ENCODE data around the gene HSPA2. TPM values are rescaled to one million over a fixed set of nuclear protein-coding genes. Genes with fewer than 3 reads are reported as not detected.

The HSPA2 gene
- total and polyA plus RNA-seq, 5 experiments from 2014 or later = 0.30 to 2.3 (median 1.8) TPM; not detected in 1

GRCh38 chr14:64572386-64573104 lies 32.0 kb downstream of the HSPA2 start:
- no peaks in the 10 kb centered on the region for H3K4me1 Mint-ChIP-seq

GRCh38 chr14:64573109-64573508 lies 32.6 kb downstream of the HSPA2 start:
- Mint-ChIP-seq H3K4me3 (no peak overlapping the region), H3K27me3 (no peaks in the 10 kb centered on the region), H3K9me3 (no peaks in the 10 kb centered on the region), H3K27ac (no peak overlapping the region), H3K4me1 (no peaks in the 10 kb centered on the region), H3K36me3 (no peaks in the 10 kb centered on the region)
- DNase-seq (no peak), ATAC-seq (no peak)
- POLR2A ChIA-PET = interaction anchor here (1.1 kb wide), 1 partner anchor 11 kb away, joined by 6 read pairs; no protein-coding TSS in a partner anchor

More at GRCh38 chr14:64572386-64573104, 32.0 kb downstream of the HSPA2 start:
- Mint-ChIP-seq H3K27me3 (no peaks in the 10 kb centered on the region), H3K27ac (no peak overlapping the region), H3K36me3 (no peaks in the 10 kb centered on the region), H3K4me3 (no peak overlapping the region), H3K9me3 (no peaks in the 10 kb centered on the region)
- ATAC-seq (no peak), DNase-seq (no peak)
- POLR2A ChIA-PET = no interaction called here

GRCh38 chr14:64574371-64575107 lies 34.0 kb downstream of the HSPA2 start:
- H3K4me1 Mint-ChIP-seq = no peaks in the 10 kb centered on the region
- no peaks in the 10 kb centered on the region for H3K9me3 Mint-ChIP-seq
- POLR2A ChIA-PET = interaction anchor here (1.1 kb wide), 1 partner anchor 10 kb away, joined by 6 read pairs; no protein-coding TSS in a partner anchor
- no peak overlapping the region for H3K4me3 Mint-ChIP-seq
- ATAC-seq = no peak
- no peaks in the 10 kb centered on the region for H3K36me3 Mint-ChIP-seq
- no peaks in the 10 kb centered on the region for H3K27me3 Mint-ChIP-seq
- no peak overlapping the region for H3K27ac Mint-ChIP-seq
- no peak for DNase-seq

- no peak for ATAC-seq
Measured at GRCh38 chr14:64577211-64577610, 36.7 kb downstream of the HSPA2 start.

GRCh38 chr14:64580467-64580866 lies 39.9 kb downstream of the HSPA2 start:
- ATAC-seq = no peak
- POLR2A ChIA-PET = no interaction called here
- DNase-seq = no peak
- Mint-ChIP-seq H3K27me3 (no peaks in the 10 kb centered on the region), H3K4me1 (no peaks in the 10 kb centered on the region), H3K9me3 (no peaks in the 10 kb centered on the region), H3K36me3 (no peaks in the 10 kb centered on the region), H3K27ac (no peak overlapping the region), H3K4me3 (no peak overlapping the region)

More at GRCh38 chr14:64577211-64577610, 36.7 kb downstream of the HSPA2 start:
- no peak overlapping the region for H3K27ac Mint-ChIP-seq
- no peaks in the 10 kb centered on the region for H3K9me3 Mint-ChIP-seq
- POLR2A ChIA-PET = no interaction called here
- H3K4me1 Mint-ChIP-seq = no peaks in the 10 kb centered on the region
- no peak overlapping the region for H3K4me3 Mint-ChIP-seq
- no peaks in the 10 kb centered on the region for H3K27me3 Mint-ChIP-seq
- DNase-seq = no peak
- H3K36me3 Mint-ChIP-seq = no peaks in the 10 kb centered on the region

GRCh38 chr14:64581363-64581762 lies 40.8 kb downstream of the HSPA2 start:
- H3K4me3 Mint-ChIP-seq = no peak overlapping the region
- POLR2A ChIA-PET = interaction anchor here (0.6 kb wide), 1 partner anchor 108 kb away, joined by 5 read pairs; no protein-coding TSS in a partner anchor
- H3K27me3 Mint-ChIP-seq = no peaks in the 10 kb centered on the region
- no peak for DNase-seq
- no peaks in the 10 kb centered on the region for H3K9me3 Mint-ChIP-seq
- H3K36me3 Mint-ChIP-seq = no peaks in the 10 kb centered on the region
- no peak for ATAC-seq
- H3K4me1 Mint-ChIP-seq = no peaks in the 10 kb centered on the region
- H3K27ac Mint-ChIP-seq = no peak overlapping the region

GRCh38 chr14:64581817-64582216 lies 41.3 kb downstream of the HSPA2 start:
- Mint-ChIP-seq H3K27me3 (no peaks in the 10 kb centered on the region), H3K4me3 (no peak overlapping the region), H3K9me3 (no peaks in the 10 kb centered on the region), H3K36me3 (no peaks in the 10 kb centered on the region), H3K4me1 (no peaks in the 10 kb centered on the region), H3K27ac (no peak overlapping the region)
- DNase-seq = no peak
- POLR2A ChIA-PET = no interaction called here
- ATAC-seq = no peak

- H3K27ac Mint-ChIP-seq = no peak overlapping the region
- H3K27me3 Mint-ChIP-seq = no peaks in the 10 kb centered on the region
- no peak for ATAC-seq
- no peaks in the 10 kb centered on the region for H3K4me1 Mint-ChIP-seq
- H3K9me3 Mint-ChIP-seq = no peaks in the 10 kb centered on the region
- POLR2A ChIA-PET = interaction anchor here (0.7 to 1.5 kb wide), 2 partner anchors 10 to 383 kb away, joined by 3 to 6 read pairs; no protein-coding TSS in a partner anchor
- H3K4me3 Mint-ChIP-seq = no peak overlapping the region
- no peaks in the 10 kb centered on the region for H3K36me3 Mint-ChIP-seq
- DNase-seq = no peak
Measured at GRCh38 chr14:64584190-64584589, 43.6 kb downstream of the HSPA2 start.

- no peak for ATAC-seq
- no peaks in the 10 kb centered on the region for H3K4me1 Mint-ChIP-seq
- H3K27me3 Mint-ChIP-seq = peaks cover 0 to 4% (median 0%) of the 10 kb centered on the region in 5 donors
- H3K4me3 Mint-ChIP-seq = no peak overlapping the region
- no peaks in the 10 kb centered on the region for H3K9me3 Mint-ChIP-seq
- DNase-seq = no peak
- peaks cover 0 to 8% (median 0%) of the 10 kb centered on the region in 3 donors for H3K36me3 Mint-ChIP-seq
- H3K27ac Mint-ChIP-seq = no peak overlapping the region
- POLR2A ChIA-PET = no interaction called here
Measured at GRCh38 chr14:64591809-64592208, 51.3 kb downstream of the HSPA2 start.

Other genes starting within 250 kb of the HSPA2 start
- under 1 TPM; 0.29 to 0.41 TPM for gene ESR2, start 246.4 kb upstream of the HSPA2 start, total RNA-seq
- gene ESR2, start 246.4 kb upstream of the HSPA2 start, polyA plus RNA-seq = under 1 TPM in 1 of 3 donors, not detected in 2; 0.16 TPM
- gene MTHFD1, start 152.4 kb upstream of the HSPA2 start, total RNA-seq = 10 to 100 TPM; 32.6 to 38.6 TPM
- gene MTHFD1, start 152.4 kb upstream of the HSPA2 start, polyA plus RNA-seq = 10 to 100 TPM; 34.9 to 44.2 (median 41.2) TPM
- gene AKAP5, start 75.2 kb upstream of the HSPA2 start, total RNA-seq = under 1 TPM; 0.23 to 0.49 TPM
- gene AKAP5, start 75.2 kb upstream of the HSPA2 start, polyA plus RNA-seq = under 1 TPM; 0.05 to 0.38 (median 0.07) TPM
- gene ZBTB25, start 36.9 kb upstream of the HSPA2 start, total RNA-seq = 10 to 100 TPM; 65.7 to 69.7 TPM
- gene ZBTB25, start 36.9 kb upstream of the HSPA2 start, polyA plus RNA-seq = 10 to 100 TPM; 20.6 to 38.2 (median 24.3) TPM
- gene ZBTB1, start 36.0 kb upstream of the HSPA2 start, total RNA-seq = 10 to 100 TPM; 87.8 to 88.9 TPM
- 10 to 100 TPM; 38.3 to 64.4 (median 43.0) TPM for gene ZBTB1, start 36.0 kb upstream of the HSPA2 start, polyA plus RNA-seq
- gene PPP1R36, start 9.2 kb downstream of the HSPA2 start, total RNA-seq = not detected
- gene PPP1R36, start 9.2 kb downstream of the HSPA2 start, polyA plus RNA-seq = not detected
- 1 to 10 TPM in 1 of 2 experiments, under 1 TPM in 1; 0.55 to 1.4 TPM for gene PLEKHG3, start 163.7 kb downstream of the HSPA2 start, total RNA-seq
- 10 to 100 TPM in 1 of 3 donors, 1 to 10 TPM in 2; 1.2 to 12.2 (median 1.6) TPM for gene PLEKHG3, start 163.7 kb downstream of the HSPA2 start, polyA plus RNA-seq